ENCODE results near the gene ADAM23. TPM values are rescaled to one million over a fixed set of nuclear protein-coding genes. Genes with fewer than 3 reads are reported as not detected.

ADAM23 gene
- total RNA-seq, 1 donor from 2014 or later: 61.2 TPM

- no peaks in the 10 kb centered on the region for H3K36me3 ChIP-seq
- peaks cover 7% of the 10 kb centered on the region for H3K4me1 ChIP-seq
- H3K4me3 ChIP-seq: peak within 1 kb of the TSS; percentile 49
- intact Hi-C loops (cut with micrococcal nuclease): no loop called here
- no peak for TF ChIP-seq CTCF (IDR thresholded peaks at IDR 0.05; ENCODE audit: borderline replicate concordance)
- no peak for DNase-seq
- H3K27me3 ChIP-seq (ENCODE audit: low read depth): peaks cover 77% of the 10 kb centered on the region
- no peak within 1 kb of the TSS for H3K27ac ChIP-seq (replicated peaks)
- H3K9me3 ChIP-seq (replicated peaks): no peaks in the 10 kb centered on the region
Measured at GRCh38 chr2:206642075-206643025, 199.0 kb downstream of the ADAM23 start, which contains the start of gene FAM237A. Gene FAM237A (plus strand): TSS chr2:206642487. CDS start chr2:206644237, 1,750 bp downstream.

- Histone ChIP-seq H3K4me3 (no peak overlapping the region), H3K27me3 (ENCODE audit: low read depth) (peaks cover 38% of the 10 kb centered on the region), H3K36me3 (no peaks in the 10 kb centered on the region), H3K27ac (replicated peaks) (no peak overlapping the region), H3K4me1 (no peaks in the 10 kb centered on the region), H3K9me3 (replicated peaks) (no peaks in the 10 kb centered on the region)
- no peak for DNase-seq
- TF ChIP-seq CTCF (IDR thresholded peaks at IDR 0.05; ENCODE audit: borderline replicate concordance): no peak
- intact Hi-C loops (cut with micrococcal nuclease): no loop called here
Measured at GRCh38 chr2:206647985-206648384, 204.7 kb downstream of the ADAM23 start.

GRCh38 chr2:206657087-206657486 is 213.8 kb downstream of the ADAM23 start:
- no peak for DNase-seq
- H3K36me3 ChIP-seq: no peaks in the 10 kb centered on the region
- peaks cover 18% of the 10 kb centered on the region for H3K9me3 ChIP-seq (replicated peaks)
- no peak for TF ChIP-seq CTCF (IDR thresholded peaks at IDR 0.05; ENCODE audit: borderline replicate concordance)
- no peak overlapping the region for H3K4me3 ChIP-seq
- intact Hi-C loops (cut with micrococcal nuclease): no loop called here
- no peaks in the 10 kb centered on the region for H3K27me3 ChIP-seq (ENCODE audit: low read depth)
- no peaks in the 10 kb centered on the region for H3K4me1 ChIP-seq
- H3K27ac ChIP-seq (replicated peaks): no peak overlapping the region

GRCh38 chr2:206665251-206665650 is 221.9 kb downstream of the ADAM23 start:
- no peak for TF ChIP-seq CTCF (IDR thresholded peaks at IDR 0.05; ENCODE audit: borderline replicate concordance)
- intact Hi-C loops (cut with micrococcal nuclease): no loop called here
- H3K4me1 ChIP-seq: no peaks in the 10 kb centered on the region
- no peaks in the 10 kb centered on the region for H3K36me3 ChIP-seq
- H3K9me3 ChIP-seq (replicated peaks): no peaks in the 10 kb centered on the region
- H3K27ac ChIP-seq (replicated peaks): no peak overlapping the region
- DNase-seq: no peak
- H3K27me3 ChIP-seq (ENCODE audit: low read depth): peaks cover 29% of the 10 kb centered on the region
- no peak overlapping the region for H3K4me3 ChIP-seq

Other genes starting within 250 kb of the ADAM23 start
- gene ZDBF2, start 168.9 kb upstream of the ADAM23 start, total RNA-seq: 8.3 TPM
- not detected for gene FAM237A, start 199.0 kb downstream of the ADAM23 start, total RNA-seq

All from left ventricle myocardium inferior (tissue), 1 donor.